B cell (primary cell): Measurements from ENCODE around the gene COL5A1. TPM values are rescaled to one million over a fixed set of nuclear protein-coding genes. Genes with fewer than 3 reads are reported as not detected.

Source experiments
- ATAC-seq: fragments of 200-7000 bp; cut with Tn5 transposase; one replicate; pipeline ENCODE4 v1.10.0; 2021; ENCODE audit warnings: low read depth, mild to moderate bottlenecking, moderate number of reproducible peaks, moderate library complexity
- CTCF ChIA-PET: fragments of 350-600 bp; sonication (Branson Sonifier 250); formaldehyde crosslinking; loops from one replicate; lab custom pipeline; 2021; ENCODE audit warnings: antibody characterized with exemption, inconsistent platforms; lab: Charles Lee
- POLR2A ChIA-PET: fragments of 350-600 bp; sonication (Branson Sonifier 250); formaldehyde crosslinking; loops from one replicate; lab custom pipeline; 2021; ENCODE audit warnings: antibody characterized with exemption; lab: Charles Lee
- DNase-seq: peaks from one replicate; pipeline ENCODE4 v3.0.0; 2013
- H2AFZ ChIP-seq: 2 replicates; pipeline ENCODE4 v1.6.1; 2012; ENCODE audit warnings: mild to moderate bottlenecking, low read depth, low read length; ENCODE audit not compliant: insufficient read depth, poor library complexity, severe bottlenecking
- H3K27ac ChIP-seq, 2 donors: 1 replicate in 1 of 2; 2 replicates in 1 of 2; pipeline ENCODE4 v1.5.1; 2012 to 2013; ENCODE audit warnings: low read length in 2 of 2, mild to moderate bottlenecking in 2 of 2, moderate library complexity in 1 of 2
- H3K27me3 ChIP-seq, 4 experiments: fragments of 200-600 bp in 1 of 4; sonication (generic) in 1 of 4; replicated peaks in 1 of 4; 1 replicate in 2 of 4; 2 replicates in 2 of 4; pipeline versions ENCODE4 v1.6.1 to v1.7.0; 2013 to 2016; ENCODE audit warnings: low read length in 3 of 4, mild to moderate bottlenecking in 2 of 4, mixed read lengths in 1 of 4, moderate library complexity in 1 of 4; ENCODE audit not compliant: insufficient read depth in 4 of 4, control insufficient read depth in 3 of 4; ENCODE audit errors: control extremely low read depth in 1 of 4
- H3K36me3 ChIP-seq, 2 experiments: replicated peaks in 1 of 2; 1 replicate in 1 of 2; 2 replicates in 1 of 2; pipeline versions ENCODE4 v1.6.1 to v1.7.1; 2013; ENCODE audit warnings: low read length in 1 of 2; ENCODE audit not compliant: insufficient read depth in 2 of 2, control insufficient read depth in 1 of 2; ENCODE audit errors: control extremely low read depth in 1 of 2, extremely low read depth in 1 of 2
- H3K4me1 ChIP-seq, 2 donors: fragments of 200-600 bp in 1 of 2; sonication (generic) in 1 of 2; 1 replicate in 1 of 2; 2 replicates in 1 of 2; pipeline versions ENCODE4 v1.5.1 to v1.6.1; 2013 to 2017; ENCODE audit warnings: low read length in 2 of 2; ENCODE audit not compliant: control insufficient read depth in 2 of 2, insufficient read depth in 2 of 2
- H3K4me2 ChIP-seq: replicated peaks from 2 replicates; pipeline ENCODE3; 2012; ENCODE audit warnings: mild to moderate bottlenecking, low read depth, low read length; ENCODE audit not compliant: poor library complexity, severe bottlenecking
- H3K4me3 ChIP-seq, 5 experiments: fragments of 200-600 bp in 1 of 5; sonication (generic) in 1 of 5; 1 replicate in 3 of 5; 2 replicates in 2 of 5; pipeline versions ENCODE4 v1.5.1 to v1.7.0; 2011 to 2016; ENCODE audit warnings: low read length in 4 of 5, mild to moderate bottlenecking in 4 of 5, low read depth in 2 of 5, control low read depth in 1 of 5, moderate library complexity in 1 of 5; ENCODE audit not compliant: insufficient read depth in 1 of 5; ENCODE audit errors: control extremely low read depth in 1 of 5, extremely low read depth in 1 of 5
- H3K79me2 ChIP-seq: fragments of 200-600 bp; sonication (generic); one replicate; pipeline ENCODE4 v1.6.0; 2016; ENCODE audit warnings: low read length; ENCODE audit not compliant: control insufficient read depth, insufficient read depth
- H3K9ac ChIP-seq: fragments of 200-600 bp; sonication (generic); 2 replicates; pipeline ENCODE4 v1.6.1; 2017; ENCODE audit warnings: mild to moderate bottlenecking, low read length, moderate library complexity
- H3K9me3 ChIP-seq, 3 donors: one replicate each; pipeline versions ENCODE4 v1.6.1 to v1.7.1; 2013; ENCODE audit warnings: low read length in 2 of 3; ENCODE audit not compliant: control insufficient read depth in 2 of 3, insufficient read depth in 1 of 3; ENCODE audit errors: control extremely low read depth in 1 of 3
- H4K20me1 ChIP-seq: 2 replicates; pipeline ENCODE4 v1.6.0; 2012; ENCODE audit warnings: mild to moderate bottlenecking, low read length; ENCODE audit not compliant: insufficient read depth, control insufficient read depth, poor library complexity, severe bottlenecking
- H3K27ac Mint-ChIP-seq: one replicate; pipeline ENCODE4 v1.8.0; 2021; ENCODE audit warnings: mixed read lengths
- H3K27me3 Mint-ChIP-seq: one replicate; pipeline ENCODE4 v1.8.0; 2021; ENCODE audit warnings: mixed read lengths
- H3K4me1 Mint-ChIP-seq: one replicate; pipeline ENCODE4 v1.8.0; 2021; ENCODE audit warnings: mixed read lengths
- H3K4me3 Mint-ChIP-seq: one replicate; pipeline ENCODE4 v1.8.0; 2021; ENCODE audit warnings: mixed read lengths
- H3K9me3 Mint-ChIP-seq: one replicate; pipeline ENCODE4 v1.8.0; 2022; ENCODE audit warnings: mixed read lengths; ENCODE audit not compliant: insufficient read depth
- EZH2 ChIP-seq: IDR thresholded peaks from 2 replicates; pipeline ENCODE4 v1.6.1; 2012; ENCODE audit warnings: borderline replicate concordance, low read depth, mild to moderate bottlenecking, moderate library complexity, low read length; ENCODE audit not compliant: insufficient read depth, poor library complexity, severe bottlenecking
- WGBS: methylation state at CpG from one replicate; pipeline ENCODE4 v1.1.5; 2013; ENCODE audit warnings: missing lambda C conversion rate; ENCODE audit not compliant: insufficient coverage; 5-methylcytosine and 5-hydroxymethylcytosine counted together
- intact Hi-C: fragments of 100-400 bp; cut with micrococcal nuclease; formaldehyde crosslinking; loops from one replicate; pipeline ENCODE4 v1.10.0; 2022
- polyA plus RNA-seq: library from polyadenylated mRNA; depleted of rRNA; stranded (reverse); fragments of >200 nt; gene quantifications from 2 replicates; pipeline ENCODE4 v1.2.3, GENCODE V29; 2012
- total RNA-seq, 2 donors: library from RNA; stranded (reverse); fragments of 120-200 nt in 1 of 2; gene quantifications; 1 replicate in 1 of 2; 2 replicates in 1 of 2; pipeline versions ENCODE4 v1.2.3 to v1.2.4, GENCODE V29; 2013 to 2022
- TF ChIP-seq, protein P1 (sequence below): fragments of 200-600 bp; IDR thresholded peaks from one replicate; pipeline ENCODE4 v1.8.0; 2022; ENCODE audit warnings: antibody characterized with exemption, mild to moderate bottlenecking

The COL5A1 gene
- total and polyA plus RNA-seq, 2 donors (not counting 1 experiment from before 2014, with no cell fraction given), result 0.06 TPM; not detected in 1

DNA sequence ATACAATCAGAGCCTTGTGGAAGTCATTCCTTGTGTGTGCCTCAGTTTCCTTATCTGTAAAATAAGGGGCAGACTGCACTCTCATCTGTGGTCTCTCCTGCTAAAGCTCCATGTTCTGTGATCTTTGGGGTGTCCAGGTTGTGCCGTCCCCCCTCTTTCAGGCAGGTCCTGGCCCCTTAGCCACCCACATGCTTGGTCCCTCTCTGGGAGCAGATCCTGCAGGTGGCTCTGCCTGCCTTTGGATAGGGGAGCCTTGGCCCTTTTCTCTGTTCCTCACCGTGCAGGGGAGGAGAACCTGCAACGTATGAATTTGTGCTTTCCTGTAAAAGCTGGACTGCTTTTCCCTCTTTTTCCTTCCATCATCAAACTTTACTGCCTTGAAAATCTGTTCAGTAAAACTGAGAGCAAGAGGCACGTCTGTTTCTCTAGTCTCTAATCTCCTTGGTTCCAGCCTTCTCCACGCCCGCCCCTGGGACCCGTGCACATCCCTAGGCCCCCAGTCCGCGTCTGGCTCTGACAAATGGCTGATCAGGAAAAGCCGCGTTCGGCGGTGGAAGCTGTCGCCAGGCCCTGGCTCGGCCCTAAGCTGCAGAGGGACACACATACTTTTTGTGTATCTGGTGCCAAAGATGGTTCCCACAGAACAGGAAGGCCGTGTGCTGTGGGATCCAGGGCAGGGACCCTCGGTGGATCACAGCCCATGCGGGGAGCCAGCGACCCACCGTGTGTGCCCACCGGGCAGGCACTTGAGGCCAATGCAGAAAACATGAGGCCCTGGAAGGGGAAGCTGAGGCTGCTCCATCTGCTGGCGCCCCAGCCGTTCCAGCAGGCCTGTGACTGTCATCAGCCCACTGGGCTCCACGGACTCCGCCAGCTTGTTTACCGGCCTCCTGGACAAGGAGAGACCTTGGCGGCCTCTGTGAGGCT lies 43.4 kb upstream of the COL5A1 start:
- Histone ChIP-seq H3K4me3 (no peak overlapping the region), H3K9ac (no peak overlapping the region), H3K36me3 (no peaks in the 10 kb centered on the region), H3K9me3 (peaks cover 0 to 11% (median 0%) of the 10 kb centered on the region in 3 donors), H3K27ac (no peak overlapping the region), H4K20me1 (no peaks in the 10 kb centered on the region), H2AFZ (no peak overlapping the region), H3K4me1 (no peaks in the 10 kb centered on the region), H3K27me3 (peaks cover 0 to 5% (median 0%) of the 10 kb centered on the region in 4 experiments), H3K4me2 (no peak overlapping the region), H3K79me2 (no peaks in the 10 kb centered on the region)
- DNase-seq (no peak), ATAC-seq (no peak)
- peaks cover 6% of the 10 kb centered on the region for H3K27me3 Mint-ChIP-seq
- intact Hi-C loops, result no loop called here
- POLR2A ChIA-PET, result no interaction called here
- WGBS, result 72% methylated on average over 25 of the region's 27 CpGs
- no peak overlapping the region for H3K27ac Mint-ChIP-seq
- CTCF ChIA-PET, result no interaction called here
- no peak for TF ChIP-seq EZH2
- TF ChIP-seq, protein P1, sequence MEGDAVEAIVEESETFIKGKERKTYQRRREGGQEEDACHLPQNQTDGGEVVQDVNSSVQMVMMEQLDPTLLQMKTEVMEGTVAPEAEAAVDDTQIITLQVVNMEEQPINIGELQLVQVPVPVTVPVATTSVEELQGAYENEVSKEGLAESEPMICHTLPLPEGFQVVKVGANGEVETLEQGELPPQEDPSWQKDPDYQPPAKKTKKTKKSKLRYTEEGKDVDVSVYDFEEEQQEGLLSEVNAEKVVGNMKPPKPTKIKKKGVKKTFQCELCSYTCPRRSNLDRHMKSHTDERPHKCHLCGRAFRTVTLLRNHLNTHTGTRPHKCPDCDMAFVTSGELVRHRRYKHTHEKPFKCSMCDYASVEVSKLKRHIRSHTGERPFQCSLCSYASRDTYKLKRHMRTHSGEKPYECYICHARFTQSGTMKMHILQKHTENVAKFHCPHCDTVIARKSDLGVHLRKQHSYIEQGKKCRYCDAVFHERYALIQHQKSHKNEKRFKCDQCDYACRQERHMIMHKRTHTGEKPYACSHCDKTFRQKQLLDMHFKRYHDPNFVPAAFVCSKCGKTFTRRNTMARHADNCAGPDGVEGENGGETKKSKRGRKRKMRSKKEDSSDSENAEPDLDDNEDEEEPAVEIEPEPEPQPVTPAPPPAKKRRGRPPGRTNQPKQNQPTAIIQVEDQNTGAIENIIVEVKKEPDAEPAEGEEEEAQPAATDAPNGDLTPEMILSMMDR, result no peak
- no peaks in the 10 kb centered on the region for H3K4me1 Mint-ChIP-seq
- H3K9me3 Mint-ChIP-seq, result no peaks in the 10 kb centered on the region
- H3K4me3 Mint-ChIP-seq, result no peak overlapping the region

DNA sequence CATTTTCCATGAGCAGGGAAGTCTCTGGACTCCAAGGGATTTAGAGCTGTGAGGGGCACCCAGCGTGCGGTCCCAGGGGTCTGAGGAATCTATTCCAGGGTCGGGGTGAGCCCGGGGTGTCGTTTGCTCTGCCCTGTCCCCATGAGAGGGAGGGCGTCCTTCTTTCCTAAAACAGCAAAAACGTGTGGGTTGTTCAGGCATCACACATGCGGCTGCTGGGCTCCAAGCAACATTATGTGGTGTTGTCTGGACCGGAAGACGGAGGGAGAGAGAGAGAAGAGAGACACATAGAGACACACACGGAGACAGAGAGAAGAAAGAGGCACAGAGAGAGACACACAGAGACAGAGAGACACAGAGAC lies 42.7 kb upstream of the COL5A1 start:
- Mint-ChIP-seq H3K4me3 (no peak overlapping the region), H3K27me3 (peaks cover 6% of the 10 kb centered on the region), H3K27ac (no peak overlapping the region), H3K4me1 (no peaks in the 10 kb centered on the region), H3K9me3 (no peaks in the 10 kb centered on the region)
- CTCF ChIA-PET, result no interaction called here
- Histone ChIP-seq H3K79me2 (no peaks in the 10 kb centered on the region), H3K36me3 (no peaks in the 10 kb centered on the region), H3K27ac (no peak overlapping the region), H2AFZ (no peak overlapping the region), H3K9ac (no peak overlapping the region), H4K20me1 (no peaks in the 10 kb centered on the region), H3K4me2 (no peak overlapping the region), H3K4me1 (no peaks in the 10 kb centered on the region), H3K9me3 (peaks cover 0 to 11% (median 0%) of the 10 kb centered on the region in 3 donors), H3K4me3 (no peak overlapping the region), H3K27me3 (peaks cover 0 to 5% (median 0%) of the 10 kb centered on the region in 4 experiments)
- no peak for DNase-seq
- TF ChIP-seq, protein P1, result no peak
- TF ChIP-seq EZH2, result no peak
- WGBS, result 91% methylated on average over 10 of the region's 11 CpGs
- no peak for ATAC-seq
- POLR2A ChIA-PET, result no interaction called here
- intact Hi-C loops, result no loop called here
